Subcutaneous abdominal adipose tissue (tissue), 5 donors: ENCODE results near the gene VEZF1.
"Not testable (repeated sequence)": the region's sequence is repeated elsewhere in the genome, so short reads cannot be mapped to it uniquely, and the experiment has no call there.

Source experiments
- H3K27ac ChIP-seq: one replicate; pipeline ENCODE4 v1.7.0; 2013; ENCODE audit warnings: low read depth, mild to moderate bottlenecking, inconsistent platforms, low read length, moderate library complexity
- H3K27me3 ChIP-seq, 5 donors: one replicate each; pipeline ENCODE4 v1.7.0; 2013; ENCODE audit warnings: low read length in 5 of 5, inconsistent platforms in 1 of 5; ENCODE audit not compliant: control insufficient read depth in 5 of 5, insufficient read depth in 4 of 5
- H3K36me3 ChIP-seq, 5 donors: one replicate each; pipeline ENCODE4 v1.7.0; 2013; ENCODE audit warnings: low read length in 5 of 5; ENCODE audit not compliant: control insufficient read depth in 5 of 5, insufficient read depth in 5 of 5
- H3K4me1 ChIP-seq, 5 donors: one replicate each; pipeline ENCODE4 v1.7.0; 2013; ENCODE audit warnings: low read length in 5 of 5, mild to moderate bottlenecking in 3 of 5, moderate library complexity in 1 of 5; ENCODE audit not compliant: control insufficient read depth in 5 of 5, insufficient read depth in 5 of 5
- H3K4me3 ChIP-seq, 5 donors: one replicate each; pipeline ENCODE4 v1.7.0; 2013; ENCODE audit warnings: low read length in 5 of 5, low read depth in 1 of 5
- H3K9ac ChIP-seq, 5 donors: one replicate each; pipeline ENCODE4 v1.7.0; 2013; ENCODE audit warnings: low read length in 5 of 5, mild to moderate bottlenecking in 4 of 5, moderate library complexity in 3 of 5
- H3K9me3 ChIP-seq, 5 donors: one replicate each; pipeline ENCODE4 v1.7.0; 2013; ENCODE audit warnings: low read length in 5 of 5; ENCODE audit not compliant: control insufficient read depth in 5 of 5
- donor health status: healthy.
- donor health status: healthy.
- donor health status: healthy.
- donor health status: healthy.
- donor health status: healthy.

The VEZF1 gene

DNA sequence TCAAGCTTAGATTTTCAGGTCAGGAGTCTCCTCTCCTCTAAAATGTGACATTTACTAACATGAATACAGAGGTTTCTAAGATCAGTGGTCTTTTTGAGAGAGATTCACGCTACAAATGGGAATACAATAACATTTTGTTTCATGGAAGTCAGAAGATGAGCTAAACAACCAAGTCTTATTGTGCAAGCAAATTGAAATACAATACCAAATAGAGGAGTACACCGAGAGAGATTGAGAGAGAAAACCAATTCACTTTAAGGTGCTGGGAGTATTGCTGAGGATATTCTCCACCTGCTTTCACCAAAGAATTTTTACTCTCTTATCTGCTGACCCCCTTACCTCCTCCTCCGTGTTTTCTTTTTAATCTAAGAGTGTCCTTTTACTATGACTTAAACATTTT lies 11.5 kb downstream of the VEZF1 start:
- Histone ChIP-seq H3K36me3 (peaks cover 39 to 83% (median 72%) of the 10 kb centered on the region in 5 donors), H3K27ac (no peak overlapping the region), H3K27me3 (no peaks in the 10 kb centered on the region), H3K9ac (no peak overlapping the region), H3K4me3 (no peak overlapping the region), H3K9me3 (no peaks in the 10 kb centered on the region), H3K4me1 (peaks cover 2 to 13% (median 10%) of the 10 kb centered on the region in 5 donors)

GRCh38 chr17:57975044-57975443 lies 13.0 kb downstream of the VEZF1 start:
- peak overlapping the region in 1 of 5 donors; percentile 10 for H3K9ac ChIP-seq
- peak overlapping the region; percentile 35 for H3K27ac ChIP-seq
- peaks cover 29 to 78% (median 67%) of the 10 kb centered on the region in 5 donors for H3K36me3 ChIP-seq
- no peaks in the 10 kb centered on the region for H3K27me3 ChIP-seq
- peaks cover 2 to 13% (median 9%) of the 10 kb centered on the region in 5 donors for H3K4me1 ChIP-seq
- H3K9me3 ChIP-seq, result no peaks in the 10 kb centered on the region
- H3K4me3 ChIP-seq, result no peak overlapping the region

DNA sequence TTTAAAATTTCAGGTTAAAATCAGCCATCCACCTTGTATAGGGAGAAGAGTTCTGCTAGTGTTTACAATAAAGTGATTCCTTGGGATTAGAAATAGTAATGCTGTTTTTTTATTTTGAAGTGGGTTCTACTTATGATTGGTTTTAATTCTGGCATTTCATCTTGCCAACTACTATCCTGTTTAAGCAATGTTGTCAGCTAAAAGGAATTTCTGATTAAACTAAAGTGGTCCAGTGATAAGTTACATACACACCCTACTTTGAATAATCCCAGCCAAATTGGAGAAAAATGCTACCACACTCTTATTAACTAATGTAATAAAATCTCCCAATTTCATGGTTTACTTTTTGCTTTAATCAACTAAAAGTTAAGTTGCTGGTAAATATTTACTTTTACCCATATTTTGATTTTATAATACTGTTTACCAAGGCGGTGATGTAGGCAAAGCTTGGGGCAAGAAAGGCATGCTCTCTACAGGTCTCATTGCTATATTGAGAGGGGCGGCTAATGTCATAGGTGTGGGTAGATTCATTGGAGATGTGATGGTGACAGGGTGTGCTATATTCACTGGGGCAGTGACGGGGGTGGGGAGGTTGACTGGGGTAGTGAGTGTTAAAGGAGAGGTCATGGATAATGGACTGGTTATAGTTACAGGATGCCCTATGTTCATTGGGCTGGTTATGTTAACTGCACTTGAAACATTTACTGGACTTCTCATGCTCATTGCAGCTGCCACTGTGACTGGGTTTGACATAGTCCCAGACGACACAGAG lies 13.8 kb downstream of the VEZF1 start:
- H3K4me1 ChIP-seq, result peaks cover 2 to 13% (median 9%) of the 10 kb centered on the region in 5 donors
- H3K36me3 ChIP-seq, result peaks cover 27 to 70% (median 58%) of the 10 kb centered on the region in 5 donors
- H3K9me3 ChIP-seq, H3K4me3 ChIP-seq, H3K9ac ChIP-seq, H3K27me3 ChIP-seq: not testable (repeated sequence)
- H3K27ac ChIP-seq, result peak overlapping the region; percentile 35

DNA sequence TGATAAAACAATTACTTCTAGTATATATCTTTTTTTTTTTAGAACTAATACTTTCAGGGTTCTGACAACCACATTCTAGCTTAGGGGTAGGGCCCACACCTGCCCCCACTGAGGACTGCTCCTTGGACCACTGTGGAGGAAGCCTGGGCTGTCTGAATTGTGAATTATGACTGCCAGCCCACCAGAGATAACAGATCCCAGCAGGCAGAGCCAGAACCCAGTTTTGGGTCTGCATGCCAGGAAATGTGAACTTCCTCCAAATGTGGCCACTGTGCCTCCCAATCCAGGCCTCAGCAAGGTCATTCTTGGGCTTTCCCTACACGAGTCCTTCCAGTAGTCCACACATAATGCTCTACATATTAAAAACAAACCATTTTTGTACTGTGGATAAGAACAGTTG lies 15.9 kb downstream of the VEZF1 start:
- H3K9me3 ChIP-seq, result no peaks in the 10 kb centered on the region
- H3K36me3 ChIP-seq, result peaks cover 18 to 52% (median 42%) of the 10 kb centered on the region in 5 donors
- H3K27me3 ChIP-seq, result no peaks in the 10 kb centered on the region
- H3K4me3 ChIP-seq, result no peak overlapping the region
- no peak overlapping the region for H3K9ac ChIP-seq
- H3K4me1 ChIP-seq, result peaks cover 2 to 13% (median 9%) of the 10 kb centered on the region in 5 donors
- H3K27ac ChIP-seq, result no peak overlapping the region

DNA sequence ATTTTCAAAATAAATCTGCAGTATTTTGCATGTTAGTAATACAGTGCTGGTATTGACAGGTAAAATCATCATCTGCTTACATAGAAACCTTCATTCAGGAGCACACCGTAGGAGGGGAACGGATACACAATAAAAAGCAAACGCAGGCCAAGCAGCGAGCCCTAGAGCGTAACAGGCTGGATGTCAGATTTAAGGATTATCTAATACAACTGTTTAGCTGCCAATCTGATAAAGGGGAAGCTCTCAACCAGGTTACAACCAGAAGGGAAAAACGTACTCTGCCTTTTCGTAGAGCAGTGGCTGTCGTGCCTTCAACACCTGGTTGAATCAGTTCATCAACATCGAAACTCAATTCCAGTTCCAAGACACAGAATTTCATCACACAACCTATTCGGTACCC lies 16.5 kb downstream of the VEZF1 start:
- Histone ChIP-seq H3K27ac (no peak overlapping the region), H3K27me3 (no peaks in the 10 kb centered on the region), H3K4me1 (peaks cover 2 to 13% (median 9%) of the 10 kb centered on the region in 5 donors), H3K9ac (no peak overlapping the region), H3K9me3 (no peaks in the 10 kb centered on the region), H3K36me3 (peaks cover 15 to 46% (median 38%) of the 10 kb centered on the region in 5 donors), H3K4me3 (no peak overlapping the region)

DNA sequence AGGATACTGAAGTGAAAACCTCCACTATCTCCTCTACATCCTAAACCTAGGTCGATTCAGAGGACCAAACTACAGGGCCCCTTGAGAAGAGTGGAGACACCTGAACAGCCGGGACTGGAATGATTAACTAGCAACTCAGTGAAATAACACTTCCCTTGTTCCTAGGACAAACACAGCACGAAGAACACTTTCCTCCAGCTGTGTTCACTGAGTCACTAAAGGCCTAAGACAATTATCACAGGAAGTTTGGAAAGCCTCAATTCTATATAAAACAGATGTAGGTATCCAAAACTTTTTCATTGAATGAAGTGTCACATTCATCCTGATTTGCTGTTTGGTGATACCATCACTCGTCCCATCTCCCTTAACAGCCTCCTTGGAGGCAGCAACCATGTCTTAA lies 17.3 kb downstream of the VEZF1 start:
- H3K4me1 ChIP-seq, result peaks cover 2 to 12% (median 9%) of the 10 kb centered on the region in 5 donors
- peaks cover 8 to 37% (median 29%) of the 10 kb centered on the region in 5 donors for H3K36me3 ChIP-seq
- no peak overlapping the region for H3K27ac ChIP-seq
- H3K9me3 ChIP-seq, result no peaks in the 10 kb centered on the region
- no peaks in the 10 kb centered on the region for H3K27me3 ChIP-seq
- H3K4me3 ChIP-seq, result no peak overlapping the region
- no peak overlapping the region for H3K9ac ChIP-seq

DNA sequence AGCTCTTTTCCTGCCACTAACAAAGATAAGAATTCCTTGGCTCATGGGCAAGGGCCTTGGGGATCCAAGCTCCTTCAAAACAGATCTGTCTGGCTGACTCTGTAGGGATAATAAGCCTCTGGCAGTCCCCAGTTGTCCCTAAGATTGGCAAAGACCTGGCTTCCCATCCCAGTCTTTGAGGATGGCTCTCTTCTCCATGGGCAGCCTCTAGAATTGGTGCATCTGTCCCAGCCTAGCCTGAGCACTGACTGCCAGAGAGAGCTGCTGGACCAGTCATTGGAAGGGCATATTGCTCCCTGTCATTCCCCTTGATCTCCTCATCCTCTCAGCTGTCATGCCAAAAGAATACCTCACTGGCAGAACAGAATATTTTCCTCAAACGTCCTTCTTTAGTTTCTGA lies 19.6 kb downstream of the VEZF1 start:
- H3K9me3 ChIP-seq, result no peaks in the 10 kb centered on the region
- peaks cover 6 to 18% (median 10%) of the 10 kb centered on the region in 5 donors for H3K36me3 ChIP-seq
- H3K27ac ChIP-seq, result no peak overlapping the region
- H3K4me1 ChIP-seq, result no peaks in the 10 kb centered on the region
- H3K27me3 ChIP-seq, result no peaks in the 10 kb centered on the region
- no peak overlapping the region for H3K4me3 ChIP-seq
- H3K9ac ChIP-seq, result no peak overlapping the region

GRCh38 chr17:57966875-57967274 lies 21.2 kb downstream of the VEZF1 start:
- H3K27ac ChIP-seq, result no peak overlapping the region
- H3K4me1 ChIP-seq, result peaks cover 0 to 11% (median 7%) of the 10 kb centered on the region in 5 donors
- H3K9ac ChIP-seq, result no peak overlapping the region
- H3K9me3 ChIP-seq, result no peaks in the 10 kb centered on the region
- H3K27me3 ChIP-seq, result no peaks in the 10 kb centered on the region
- no peak overlapping the region for H3K4me3 ChIP-seq
- H3K36me3 ChIP-seq, result peaks cover 0 to 5% (median 3%) of the 10 kb centered on the region in 5 donors

DNA sequence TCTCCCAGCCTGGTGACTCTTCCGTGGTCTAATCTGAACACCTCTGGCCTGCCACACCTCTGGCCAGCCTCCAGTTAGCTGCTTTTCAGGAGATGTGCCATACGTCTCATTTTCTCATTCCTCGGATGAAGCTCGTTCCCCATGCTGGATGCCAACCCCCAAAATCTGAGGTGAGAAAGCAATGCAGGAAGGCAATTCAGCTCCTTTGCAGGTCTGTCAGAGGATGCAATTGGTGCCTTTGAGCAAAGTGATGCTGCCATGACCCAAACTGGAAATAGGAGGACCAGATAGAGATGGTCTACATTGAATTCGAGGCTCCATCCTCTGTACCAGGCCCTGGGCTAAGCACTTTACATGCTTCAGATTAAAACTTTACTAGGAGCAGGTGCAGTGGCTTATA lies 21.8 kb downstream of the VEZF1 start:
- Histone ChIP-seq H3K27ac (no peak overlapping the region), H3K36me3 (no peaks in the 10 kb centered on the region), H3K4me3 (no peak overlapping the region), H3K4me1 (peaks cover 0 to 11% (median 7%) of the 10 kb centered on the region in 5 donors), H3K9ac (no peak overlapping the region), H3K27me3 (no peaks in the 10 kb centered on the region), H3K9me3 (no peaks in the 10 kb centered on the region)

- Histone ChIP-seq H3K9me3 (no peaks in the 10 kb centered on the region), H3K27me3 (no peaks in the 10 kb centered on the region), H3K27ac (no peak overlapping the region), H3K4me3 (no peak overlapping the region), H3K4me1 (peaks cover 0 to 11% (median 7%) of the 10 kb centered on the region in 5 donors), H3K9ac (no peak overlapping the region), H3K36me3 (no peaks in the 10 kb centered on the region)
Measured at GRCh38 chr17:57965521-57966160, 22.4 kb downstream of the VEZF1 start.
